GM12878 (cell line): Measurements from ENCODE around the gene ZNF785. TPM values are rescaled to one million over a fixed set of nuclear protein-coding genes. Genes with fewer than 3 reads are reported as not detected.

Experiments used
- ATF2 ChIP-seq: IDR thresholded peaks from 2 replicates; pipeline ENCODE4 v1.6.1; 2012; ENCODE audit warnings: low read length, inconsistent platforms
- BCLAF1 ChIP-seq: fragments of 450-650 bp; IDR thresholded peaks from 2 replicates; pipeline ENCODE4 v1.6.1; 2017; ENCODE audit warnings: antibody characterized with exemption, mild to moderate bottlenecking, moderate library complexity
- CBFB ChIP-seq: IDR thresholded peaks from 2 replicates; pipeline ENCODE4 v1.6.1; 2016; ENCODE audit warnings: antibody characterized with exemption, low read depth
- EED ChIP-seq: sonication (generic); IDR thresholded peaks from 2 replicates; pipeline ENCODE4 v1.6.1; 2016; ENCODE audit warnings: antibody characterized with exemption, low read depth
- MXI1 ChIP-seq: fragments of 150-350 bp; IDR thresholded peaks from 2 replicates; pipeline ENCODE4 v1.6.1; 2011; ENCODE audit warnings: low read depth, mild to moderate bottlenecking, inconsistent platforms, low read length, improper control_type of control experiment
- MYC ChIP-seq: IDR thresholded peaks from 2 replicates; pipeline ENCODE4 v1.6.1; 2011; ENCODE audit warnings: mild to moderate bottlenecking, low read length, moderate library complexity, inconsistent platforms; ENCODE audit not compliant: insufficient read depth, insufficient replicate concordance, insufficient read length, severe bottlenecking
- POLR2A ChIP-seq: IDR thresholded peaks from 2 replicates; pipeline ENCODE4 v1.6.1; 2011; ENCODE audit warnings: low read depth, mild to moderate bottlenecking, low read length
- RBBP5 ChIP-seq: fragments of 200-600 bp; sonication (generic); conservative IDR thresholded peaks from 2 replicates; pipeline ENCODE4 v1.6.1; 2016
- SIN3A ChIP-seq: IDR thresholded peaks from 2 replicates; pipeline ENCODE4 v1.6.1; 2012; ENCODE audit warnings: low read depth, low read length, improper control_type of control experiment
- TARDBP ChIP-seq: IDR thresholded peaks from 2 replicates; pipeline ENCODE4 v1.6.1; 2016; ENCODE audit warnings: borderline replicate concordance
- TCF12 ChIP-seq: IDR thresholded peaks from 2 replicates; pipeline ENCODE4 v1.6.1; 2011; ENCODE audit warnings: low read depth, mild to moderate bottlenecking, low read length
- ZNF217 ChIP-seq: fragments of 450-650 bp; IDR thresholded peaks from 2 replicates; pipeline ENCODE4 v1.6.1; 2017; ENCODE audit warnings: antibody characterized with exemption, mild to moderate bottlenecking
- polyA plus RNA-seq, 11 experiments: library from polyadenylated mRNA; depleted of rRNA in 4 of 11; unstranded in 6 of 11; stranded (reverse) in 5 of 11; fragments of >200 nt; fragmentation: Nextera tagmentation in 4 of 11; fragmentation: Illumina TruSeq in 1 of 11; extraction: Ambion mirVana in 4 of 11; extraction: Trizol in 1 of 11; gene quantifications; 1 replicate in 1 of 11; 2 replicates in 10 of 11; pipeline versions ENCODE4 v1.2.1 to v1.2.3, GENCODE V29; 2011 to 2016; ENCODE audit warnings: inconsistent platforms in 2 of 11, missing spikeins in 2 of 11, low read depth in 1 of 11
- total RNA-seq, 4 experiments: library from RNA; depleted of rRNA in 3 of 4; stranded (reverse); fragments of >200 nt in 3 of 4; fragmentation: Illumina TruSeq in 1 of 4; extraction: Trizol in 1 of 4; gene quantifications; 2 replicates each; pipeline versions ENCODE4 v1.2.1 to v1.2.3, GENCODE V29; 2013 to 2021

The ZNF785 gene
- total and polyA plus RNA-seq, 10 of the 15 experiments (the other 5 are each of a cell fraction or from before 2014, with no cell fraction given): 0.87 to 11.5 (median 7.5) TPM

GRCh38 chr16:30561089-30561816, 24.2 kb downstream of the ZNF785 start (continued):
- TF ChIP-seq ATF2 (no peak), POLR2A (peak; percentile 73), MYC (no peak), SIN3A (no peak), MXI1 (no peak), TCF12 (no peak), CBFB (no peak), EED (peak; percentile 67; the same call in 1 of the 2 replicates), TARDBP (no peak), RBBP5 (no peak), ZNF217 (no peak), BCLAF1 (no peak)
